SK-N-SH (cell line): ENCODE data around the gene UBB.

Source experiments
- EP300 ChIP-seq, 2 experiments: IDR thresholded peaks; 2 replicates each; pipeline versions ENCODE4 v1.4.0 to v1.6.1; 2012; ENCODE audit warnings: borderline replicate concordance in 1 of 2, low read depth in 1 of 2, low read length in 1 of 2
- MXI1 ChIP-seq: IDR thresholded peaks from 2 replicates; pipeline ENCODE4 v1.6.1; 2012; ENCODE audit warnings: mild to moderate bottlenecking, low read depth, low read length, improper control_type of control experiment
- NFIC ChIP-seq: IDR thresholded peaks from 2 replicates; pipeline ENCODE4 v1.4.0; 2012; ENCODE audit warnings: borderline replicate concordance
- TF ChIP-seq, protein P1 (sequence below): IDR thresholded peaks from 2 replicates; pipeline ENCODE4 v1.4.0; 2012; ENCODE audit warnings: low read depth, borderline replicate concordance

DNA sequence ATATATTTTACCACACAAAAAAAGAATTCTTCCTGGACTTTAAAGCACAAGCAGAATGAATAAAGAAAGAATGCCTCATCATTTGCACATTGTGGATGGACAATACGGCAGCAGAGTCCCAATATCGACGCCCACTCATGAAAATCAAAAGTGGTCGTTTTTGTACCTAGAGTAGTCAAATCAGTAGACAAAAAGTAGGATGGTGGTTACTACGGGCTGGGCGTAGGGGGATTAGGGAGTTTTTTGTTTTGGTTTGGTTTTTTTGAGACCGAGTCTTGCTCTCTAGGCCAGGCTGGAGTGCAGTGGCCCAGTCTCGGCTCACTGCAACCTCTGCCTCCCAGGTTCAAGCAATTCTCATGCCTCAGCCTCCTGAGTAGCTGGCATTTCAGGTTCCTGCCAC, 19.0 kb upstream of the UBB start:
- TF ChIP-seq MXI1 (no peak), EP300 (IDR thresholded peaks at IDR 0.05; ENCODE audit: borderline replicate concordance in 1 of 2, low read depth in 1 of 2, low read length in 1 of 2) (no peak), NFIC (no peak)
- TF ChIP-seq, protein P1, sequence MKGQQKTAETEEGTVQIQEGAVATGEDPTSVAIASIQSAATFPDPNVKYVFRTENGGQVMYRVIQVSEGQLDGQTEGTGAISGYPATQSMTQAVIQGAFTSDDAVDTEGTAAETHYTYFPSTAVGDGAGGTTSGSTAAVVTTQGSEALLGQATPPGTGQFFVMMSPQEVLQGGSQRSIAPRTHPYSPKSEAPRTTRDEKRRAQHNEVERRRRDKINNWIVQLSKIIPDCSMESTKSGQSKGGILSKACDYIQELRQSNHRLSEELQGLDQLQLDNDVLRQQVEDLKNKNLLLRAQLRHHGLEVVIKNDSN: no peak
